IMR-90 (cell line): ENCODE data around the gene KANSL3. TPM values are rescaled to one million over a fixed set of nuclear protein-coding genes. Genes with fewer than 3 reads are reported as not detected.

Experiments used
- ATAC-seq: fragments of 200-7000 bp; cut with Tn5 transposase; 2 replicates; pipeline ENCODE4 v1.9.1; 2020; ENCODE audit warnings: low read depth, mild to moderate bottlenecking, moderate library complexity
- BruUV-seq: library from RNA; stranded (reverse); fragments of 400-500 nt; replicated peaks from 2 replicates; lab custom pipeline; 2021; lab: Mats Ljungman, UMichigan
- CTCF ChIA-PET: fragments of 300-600 bp; formaldehyde crosslinking; extraction: SDS; loops from one replicate; lab custom pipeline; 2021; ENCODE audit warnings: antibody characterized with exemption; lab: Yijun Ruan, JAX
- POLR2A ChIA-PET: fragments of 300-600 bp; sonication (Branson Sonifier 250); formaldehyde crosslinking; loops from one replicate; lab custom pipeline; 2022; ENCODE audit warnings: antibody characterized with exemption; ENCODE audit not compliant: unreplicated experiment; lab: Charles Lee
- DNase-seq: peaks from one replicate; pipeline ENCODE4 v3.0.0; 2013
- H2AFZ ChIP-seq: replicated peaks from 2 replicates; pipeline ENCODE3; 2013; ENCODE audit warnings: low read length, mild to moderate bottlenecking; ENCODE audit not compliant: poor library complexity
- H2AK5ac ChIP-seq: 2 replicates; pipeline ENCODE4 v1.6.1; 2013; ENCODE audit warnings: low read depth, low read length, inconsistent platforms
- H2AK9ac ChIP-seq: replicated peaks from 2 replicates; pipeline ENCODE3; 2013; ENCODE audit warnings: mild to moderate bottlenecking, low read depth, low read length, moderate library complexity; ENCODE audit not compliant: poor library complexity
- H2BK120ac ChIP-seq: 2 replicates; pipeline ENCODE4 v1.6.1; 2013; ENCODE audit warnings: low read depth, low read length, inconsistent platforms
- H2BK15ac ChIP-seq: 3 replicates; pipeline ENCODE4 v1.6.1; 2013; ENCODE audit warnings: low read depth, low read length, inconsistent platforms
- H2BK20ac ChIP-seq: 2 replicates; pipeline ENCODE4 v1.6.1; 2013; ENCODE audit warnings: low read depth, mild to moderate bottlenecking, inconsistent platforms, low read length, moderate library complexity
- H2BK5ac ChIP-seq: 2 replicates; pipeline ENCODE4 v1.6.1; 2013; ENCODE audit warnings: mild to moderate bottlenecking, low read depth, low read length, inconsistent platforms; ENCODE audit not compliant: poor library complexity, severe bottlenecking
- H3K14ac ChIP-seq: replicated peaks from 2 replicates; pipeline ENCODE4 v1.6.1; 2013; ENCODE audit warnings: low read depth, low read length, inconsistent platforms
- H3K18ac ChIP-seq: 2 replicates; pipeline ENCODE4 v1.6.1; 2013; ENCODE audit warnings: low read depth, low read length, control low read depth
- H3K23ac ChIP-seq: 2 replicates; pipeline ENCODE4 v1.6.1; 2013; ENCODE audit warnings: low read depth, low read length, inconsistent platforms
- H3K27ac ChIP-seq: 2 replicates; pipeline ENCODE4 v1.5.1; 2013; ENCODE audit warnings: mild to moderate bottlenecking, control low read depth, low read length; ENCODE audit not compliant: insufficient read depth
- H3K27me3 ChIP-seq: 2 replicates; pipeline ENCODE4 v1.6.1; 2013; ENCODE audit warnings: low read length; ENCODE audit not compliant: control insufficient read depth, insufficient read depth
- H3K36me3 ChIP-seq: 2 replicates; pipeline ENCODE4 v1.6.1; 2013; ENCODE audit warnings: low read length, mixed read lengths; ENCODE audit not compliant: control insufficient read depth, insufficient read depth
- H3K4ac ChIP-seq: 2 replicates; pipeline ENCODE4 v1.6.1; 2013; ENCODE audit warnings: low read depth, low read length, inconsistent platforms
- H3K4me1 ChIP-seq: 2 replicates; pipeline ENCODE4 v1.6.1; 2013; ENCODE audit warnings: low read length, mixed read lengths; ENCODE audit not compliant: control insufficient read depth, insufficient read depth
- H3K4me2 ChIP-seq: 2 replicates; pipeline ENCODE4 v1.6.1; 2013; ENCODE audit warnings: low read depth, mild to moderate bottlenecking, control low read depth, low read length, moderate library complexity
- H3K4me3 ChIP-seq: 2 replicates; pipeline ENCODE4 v1.5.1; 2013; ENCODE audit warnings: low read depth, mild to moderate bottlenecking, control low read depth, low read length, moderate library complexity; ENCODE audit not compliant: insufficient read depth
- H3K56ac ChIP-seq: 2 replicates; pipeline ENCODE4 v1.6.1; 2013; ENCODE audit warnings: low read length, inconsistent platforms; ENCODE audit not compliant: insufficient read depth; ENCODE audit errors: extremely low read depth
- H3K79me1 ChIP-seq, 2 experiments: 2 replicates each; pipeline ENCODE4 v1.6.1; 2013; ENCODE audit warnings: low read length in 2 of 2, inconsistent platforms in 1 of 2, low read depth in 1 of 2
- H3K9ac ChIP-seq: 2 replicates; pipeline ENCODE4 v1.6.1; 2013; ENCODE audit warnings: low read depth, low read length, control low read depth
- H3K9me1 ChIP-seq: 2 replicates; pipeline ENCODE4 v1.6.1; 2013; ENCODE audit warnings: low read length, inconsistent platforms; ENCODE audit not compliant: insufficient read depth
- H3K9me3 ChIP-seq: 2 replicates; pipeline ENCODE4 v1.6.1; 2013; ENCODE audit warnings: low read length; ENCODE audit not compliant: control insufficient read depth, insufficient read depth
- H4K20me1 ChIP-seq: 2 replicates; pipeline ENCODE4 v1.6.1; 2013; ENCODE audit warnings: low read length, inconsistent platforms; ENCODE audit not compliant: insufficient read depth
- H4K5ac ChIP-seq: 2 replicates; pipeline ENCODE4 v1.6.1; 2013; ENCODE audit warnings: mild to moderate bottlenecking, low read depth, low read length, control low read depth
- H4K8ac ChIP-seq, 2 experiments: 2 replicates each; pipeline ENCODE4 v1.6.1; 2013; ENCODE audit warnings: low read depth in 2 of 2, low read length in 2 of 2, control low read depth in 1 of 2, inconsistent platforms in 1 of 2
- H4K91ac ChIP-seq: 2 replicates; pipeline ENCODE4 v1.6.1; 2013; ENCODE audit warnings: low read depth, low read length, inconsistent platforms; ENCODE audit not compliant: insufficient read depth
- BHLHE40 ChIP-seq: fragments of 150-350 bp; IDR thresholded peaks from 2 replicates; pipeline ENCODE4 v1.6.1; 2016; ENCODE audit warnings: mild to moderate bottlenecking, low read depth, low read length
- CEBPB ChIP-seq: IDR thresholded peaks from 2 replicates; pipeline ENCODE4 v1.6.1; 2012; ENCODE audit warnings: low read depth, low read length, improper control_type of control experiment
- CHD1 ChIP-seq: IDR thresholded peaks from 2 replicates; pipeline ENCODE4 v1.6.1; 2012; ENCODE audit warnings: low read depth, low read length, improper control_type of control experiment
- FOS ChIP-seq: fragments of 150-350 bp; IDR thresholded peaks from 2 replicates; pipeline ENCODE4 v1.6.1; 2016; ENCODE audit warnings: low read depth, low read length
- MAFK ChIP-seq: IDR thresholded peaks from 2 replicates; pipeline ENCODE4 v1.6.1; 2012; ENCODE audit warnings: low read depth, low read length, improper control_type of control experiment
- MAZ ChIP-seq: IDR thresholded peaks from 2 replicates; pipeline ENCODE4 v1.6.1; 2012; ENCODE audit warnings: low read depth, mild to moderate bottlenecking, low read length, improper control_type of control experiment, moderate library complexity, borderline replicate concordance
- MXI1 ChIP-seq: IDR thresholded peaks from 2 replicates; pipeline ENCODE4 v1.6.1; 2012; ENCODE audit warnings: low read depth, mild to moderate bottlenecking, low read length, moderate library complexity, borderline replicate concordance
- RCOR1 ChIP-seq: IDR thresholded peaks from 2 replicates; pipeline ENCODE4 v1.6.1; 2012; ENCODE audit warnings: mild to moderate bottlenecking, low read length, improper control_type of control experiment; ENCODE audit not compliant: insufficient replicate concordance
- USF2 ChIP-seq: fragments of 150-350 bp; IDR thresholded peaks from 2 replicates; pipeline ENCODE4 v1.6.1; 2017; ENCODE audit warnings: mild to moderate bottlenecking, antibody characterized with exemption, low read length, low read depth
- WGBS, 2 experiments: methylation state at CpG; one replicate each; pipeline versions ENCODE4 v1.1.5 to v1.1.7; 2013; ENCODE audit warnings: missing lambda C conversion rate in 2 of 2; ENCODE audit not compliant: insufficient read length in 1 of 2; ENCODE audit errors: extremely low coverage in 2 of 2; 5-methylcytosine and 5-hydroxymethylcytosine counted together
- dilution Hi-C: fragments of 300-500 bp; cut with HindIII; formaldehyde crosslinking; loops from one replicate; pipeline ENCODE4 v1.14.3; 2018; ENCODE audit warnings: low sequenced_read_pairs; ENCODE audit not compliant: unreplicated experiment
- in situ Hi-C: fragments of 300-500 bp; cut with MboI; formaldehyde crosslinking; loops from 3 replicates; pipeline ENCODE4 v1.14.3; 2019; ENCODE audit warnings: low sequenced_read_pairs, inconsistent platforms, mixed read lengths
- intact Hi-C: fragments of 100-400 bp; cut with micrococcal nuclease; formaldehyde crosslinking; loops from 2 replicates; pipeline ENCODE4 v1.10.0; 2022
- polyA plus RNA-seq, 3 experiments: library from polyadenylated mRNA; depleted of rRNA; stranded (reverse); fragments of >200 nt; gene quantifications; 2 replicates each; pipeline ENCODE4 v1.2.3, GENCODE V29; 2012; ENCODE audit warnings: low replicate concordance in 1 of 3
- total RNA-seq: library from RNA; depleted of rRNA; stranded (reverse); fragments of >200 nt; gene quantifications from 2 replicates; pipeline ENCODE4 v1.2.3, GENCODE V29; 2012
- TF ChIP-seq, protein P1 (sequence below): fragments of 150-350 bp; IDR thresholded peaks from 2 replicates; pipeline ENCODE4 v1.6.1; 2016; ENCODE audit warnings: low read depth, mild to moderate bottlenecking, low read length, moderate library complexity, borderline replicate concordance
- TF ChIP-seq, protein P2 (sequence below): conservative IDR thresholded peaks from 2 replicates; pipeline ENCODE4 v1.5.1; 2012; ENCODE audit warnings: mild to moderate bottlenecking, low read depth, low read length, improper control_type of control experiment

The KANSL3 gene
- total and polyA plus RNA-seq, 2 of the 4 experiments (the other 2 are of a cell fraction): 22.2 to 26.3 TPM

DNA sequence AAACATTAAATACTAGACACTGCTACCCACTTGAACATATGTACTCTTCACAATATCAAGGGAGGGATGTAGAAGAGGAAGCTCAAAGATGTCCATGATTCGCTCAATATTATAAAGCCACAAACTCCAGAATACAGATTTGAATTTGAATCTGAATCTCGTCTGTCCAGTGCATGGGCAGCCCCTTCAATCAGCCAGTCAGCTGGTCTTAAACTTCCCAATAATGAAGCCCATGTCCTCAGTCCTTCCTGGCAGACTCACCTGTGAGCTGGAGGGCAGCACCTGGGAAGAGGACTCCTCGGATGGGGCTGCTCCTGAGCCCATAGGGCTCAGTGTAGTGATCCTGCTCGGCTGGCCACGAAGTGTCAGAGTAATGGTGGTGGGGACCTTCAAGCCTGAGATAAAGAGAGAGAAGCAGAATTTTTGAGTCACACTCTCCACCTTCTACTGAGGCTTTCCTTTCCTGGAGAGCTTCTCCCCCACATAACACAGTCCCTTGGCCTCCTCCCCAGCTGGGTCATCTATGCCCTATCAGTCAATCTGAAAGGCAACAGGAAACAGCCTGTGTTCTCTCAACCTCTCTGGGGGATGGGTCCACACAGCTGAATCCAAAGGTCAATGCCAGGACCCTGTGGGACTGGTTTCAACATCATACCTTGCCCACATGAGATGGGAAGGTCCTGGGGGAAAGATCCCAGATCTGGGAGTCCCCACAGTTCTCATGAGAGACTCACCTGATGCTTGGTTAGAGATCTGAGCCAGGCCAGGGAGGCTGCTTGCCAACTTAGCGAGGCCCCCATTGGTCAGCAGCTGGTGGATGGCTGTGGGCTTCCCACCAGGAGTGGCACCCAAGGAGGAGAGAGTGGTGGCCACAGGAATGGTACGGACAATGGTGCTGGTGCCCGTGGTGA, 36.5 kb downstream of the KANSL3 start:
- peaks cover 4 to 24% of the 10 kb centered on the region in 2 experiments; a peak in 3 of 4 replicates for H3K79me1 ChIP-seq
- H4K91ac ChIP-seq: no peak overlapping the region
- no peaks in the 10 kb centered on the region for H3K27me3 ChIP-seq
- DNase-seq (no peak), ATAC-seq (no peak)
- H3K4me3 ChIP-seq: no peak overlapping the region
- no peak overlapping the region for H4K5ac ChIP-seq
- no peak overlapping the region for H2BK20ac ChIP-seq
- no peak overlapping the region for H2AFZ ChIP-seq
- H3K23ac ChIP-seq: no peak overlapping the region
- H3K9ac ChIP-seq: no peak overlapping the region
- H3K18ac ChIP-seq: no peak overlapping the region
- H3K36me3 ChIP-seq: peaks cover 62% of the 10 kb centered on the region
- 87% methylated on average over 2 of the region's 8 CpGs; no CpG with 5 or more reads in 1 of the 2 experiments for WGBS, 2 experiments
- POLR2A ChIA-PET: no interaction called here
- H3K4me2 ChIP-seq: no peak overlapping the region
- H3K9me3 ChIP-seq: no peaks in the 10 kb centered on the region
- H4K20me1 ChIP-seq: peaks cover 9% of the 10 kb centered on the region
- dilution Hi-C loops (no loop called here), in situ Hi-C loops (loop anchor here (25.0 kb wide), 1 partner anchor 361 kb away; no protein-coding TSS in a partner anchor), intact Hi-C loops (no loop called here)
- CTCF ChIA-PET: interaction anchor here (0.5 kb wide), 1 partner anchor 148 kb away, joined by 3 read pairs; no protein-coding TSS in a partner anchor
- H3K56ac ChIP-seq: no peak overlapping the region
- peaks cover 6% of the 10 kb centered on the region for H3K9me1 ChIP-seq
- no peak overlapping the region for H3K27ac ChIP-seq
- H2BK5ac ChIP-seq: no peak overlapping the region
- no peak overlapping the region for H2AK5ac ChIP-seq
- no peak overlapping the region for H2BK15ac ChIP-seq
- H3K4ac ChIP-seq: no peak overlapping the region
- TF ChIP-seq MXI1: no peak
- TF ChIP-seq RCOR1: no peak
- TF ChIP-seq, protein P1, sequence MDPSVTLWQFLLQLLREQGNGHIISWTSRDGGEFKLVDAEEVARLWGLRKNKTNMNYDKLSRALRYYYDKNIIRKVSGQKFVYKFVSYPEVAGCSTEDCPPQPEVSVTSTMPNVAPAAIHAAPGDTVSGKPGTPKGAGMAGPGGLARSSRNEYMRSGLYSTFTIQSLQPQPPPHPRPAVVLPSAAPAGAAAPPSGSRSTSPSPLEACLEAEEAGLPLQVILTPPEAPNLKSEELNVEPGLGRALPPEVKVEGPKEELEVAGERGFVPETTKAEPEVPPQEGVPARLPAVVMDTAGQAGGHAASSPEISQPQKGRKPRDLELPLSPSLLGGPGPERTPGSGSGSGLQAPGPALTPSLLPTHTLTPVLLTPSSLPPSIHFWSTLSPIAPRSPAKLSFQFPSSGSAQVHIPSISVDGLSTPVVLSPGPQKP: no peak
- TF ChIP-seq CHD1: no peak
- TF ChIP-seq MAFK: no peak
- TF ChIP-seq USF2: no peak
- no peak for TF ChIP-seq FOS
- TF ChIP-seq CEBPB: no peak
- TF ChIP-seq BHLHE40: no peak
- TF ChIP-seq, protein P2, sequence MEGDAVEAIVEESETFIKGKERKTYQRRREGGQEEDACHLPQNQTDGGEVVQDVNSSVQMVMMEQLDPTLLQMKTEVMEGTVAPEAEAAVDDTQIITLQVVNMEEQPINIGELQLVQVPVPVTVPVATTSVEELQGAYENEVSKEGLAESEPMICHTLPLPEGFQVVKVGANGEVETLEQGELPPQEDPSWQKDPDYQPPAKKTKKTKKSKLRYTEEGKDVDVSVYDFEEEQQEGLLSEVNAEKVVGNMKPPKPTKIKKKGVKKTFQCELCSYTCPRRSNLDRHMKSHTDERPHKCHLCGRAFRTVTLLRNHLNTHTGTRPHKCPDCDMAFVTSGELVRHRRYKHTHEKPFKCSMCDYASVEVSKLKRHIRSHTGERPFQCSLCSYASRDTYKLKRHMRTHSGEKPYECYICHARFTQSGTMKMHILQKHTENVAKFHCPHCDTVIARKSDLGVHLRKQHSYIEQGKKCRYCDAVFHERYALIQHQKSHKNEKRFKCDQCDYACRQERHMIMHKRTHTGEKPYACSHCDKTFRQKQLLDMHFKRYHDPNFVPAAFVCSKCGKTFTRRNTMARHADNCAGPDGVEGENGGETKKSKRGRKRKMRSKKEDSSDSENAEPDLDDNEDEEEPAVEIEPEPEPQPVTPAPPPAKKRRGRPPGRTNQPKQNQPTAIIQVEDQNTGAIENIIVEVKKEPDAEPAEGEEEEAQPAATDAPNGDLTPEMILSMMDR: no peak
- TF ChIP-seq MAZ: no peak
- H3K14ac ChIP-seq: no peak overlapping the region
- H4K8ac ChIP-seq: no peak overlapping the region
- no peak overlapping the region for H2BK120ac ChIP-seq
- peaks cover 2% of the 10 kb centered on the region; the same call in 1 of the 2 replicates for H3K4me1 ChIP-seq
- peak overlapping the region; percentile 7 for H2AK9ac ChIP-seq
- no TSS peak for BruUV-seq
